K562 (cell line): ENCODE measurements around the gene MRAS. TPM values are rescaled to one million over a fixed set of nuclear protein-coding genes. Genes with fewer than 3 reads are reported as not detected.

Experiments
- ATAC-seq: fragments of 200-7000 bp; cut with Tn5 transposase; 3 replicates; pipeline ENCODE4 v1.9.1; 2020; ENCODE audit warnings: moderate library complexity
- BruUV-seq: library from RNA; stranded (reverse); fragments of 400-500 nt; replicated peaks from 2 replicates; lab custom pipeline; 2021; lab: Mats Ljungman, UMichigan
- CTCF ChIA-PET: fragments of 300-600 bp; formaldehyde crosslinking; extraction: SDS; loops from one replicate; lab custom pipeline; 2021; ENCODE audit warnings: low intra/inter-chr PET ratio; lab: Yijun Ruan, JAX
- POLR2A ChIA-PET: fragments of 300-600, 350-650 bp; sonication (Branson Sonifier 250); formaldehyde crosslinking; extraction: SDS; loops from one replicate; lab custom pipeline; 2021; ENCODE audit warnings: antibody characterized with exemption, inconsistent platforms; lab: Yijun Ruan, JAX
- DNase-seq, 4 experiments: peaks; one replicate each; pipeline versions ENCODE4 v3.0.0 to v3.0.0-alpha.2; 2011 to 2018; ENCODE audit warnings: low spot score in 3 of 4, mixed read lengths in 3 of 4; ENCODE audit errors: extremely low read depth in 1 of 4
- FAIRE-seq: peaks from 2 replicates; lab custom pipeline; 2011; peaks lifted over from hg19 to GRCh38; lab: Jason Lieb, UNC
- H2AFZ ChIP-seq: 2 replicates; pipeline ENCODE4 v1.6.0; 2011; ENCODE audit warnings: low read depth, low read length, control low read depth, inconsistent platforms
- H3K27ac ChIP-seq: fragments of 200-600 bp; 3 replicates; pipeline ENCODE4 v1.8.0; 2011; ENCODE audit warnings: low read depth, mild to moderate bottlenecking, control low read depth, inconsistent platforms, low read length, moderate library complexity, mixed read lengths; ENCODE audit errors: extremely low read depth
- H3K27me3 ChIP-seq, 2 experiments: fragments of 300-600 bp in 1 of 2; 2 replicates in 1 of 2; 3 replicates in 1 of 2; pipeline versions ENCODE4 v1.6.0 to v1.8.0; 2011; ENCODE audit warnings: inconsistent platforms in 2 of 2, low read length in 2 of 2, mild to moderate bottlenecking in 1 of 2, mixed read lengths in 1 of 2, moderate library complexity in 1 of 2; ENCODE audit not compliant: control insufficient read depth in 2 of 2, insufficient read depth in 2 of 2
- H3K36me3 ChIP-seq: fragments of 300-600 bp; 3 replicates; pipeline ENCODE4 v1.8.0; 2011; ENCODE audit warnings: mild to moderate bottlenecking, low read length, inconsistent platforms; ENCODE audit not compliant: control insufficient read depth, insufficient read depth
- H3K4me1 ChIP-seq, 2 experiments: fragments of 200-600 bp in 1 of 2; replicated peaks in 1 of 2; 2 replicates in 1 of 2; 3 replicates in 1 of 2; pipeline versions ENCODE4 v1.5.1 to v1.8.0; 2011; ENCODE audit warnings: inconsistent platforms in 2 of 2, low read length in 2 of 2, mild to moderate bottlenecking in 1 of 2, mixed read lengths in 1 of 2, moderate library complexity in 1 of 2; ENCODE audit not compliant: control insufficient read depth in 2 of 2, insufficient read depth in 2 of 2
- H3K4me2 ChIP-seq: 2 replicates; pipeline ENCODE4 v1.6.1; 2011; ENCODE audit warnings: low read length, control low read depth, inconsistent platforms, mixed read lengths; ENCODE audit not compliant: insufficient read depth
- H3K4me3 ChIP-seq: fragments of 200-600 bp; sonication (generic), shearing (Covaris generic); 2 replicates; pipeline ENCODE4 v1.5.1; 2016; ENCODE audit warnings: control low read depth, inconsistent platforms
- H3K79me2 ChIP-seq: fragments of 200-600 bp; 3 replicates; pipeline ENCODE4 v1.8.0; 2011; ENCODE audit warnings: low read length, inconsistent platforms; ENCODE audit not compliant: control insufficient read depth, insufficient read depth
- H3K9ac ChIP-seq, 2 experiments: 2 replicates each; pipeline versions ENCODE4 v1.6.0 to v1.6.1; 2011; ENCODE audit warnings: low read depth in 2 of 2, low read length in 2 of 2, control low read depth in 1 of 2, inconsistent platforms in 1 of 2, mild to moderate bottlenecking in 1 of 2, mixed read lengths in 1 of 2; ENCODE audit not compliant: insufficient read depth in 1 of 2
- H3K9me1 ChIP-seq: one replicate; pipeline ENCODE4 v1.6.0; 2011; ENCODE audit warnings: inconsistent platforms, mild to moderate bottlenecking, low read length, moderate library complexity; ENCODE audit not compliant: control insufficient read depth, insufficient read depth
- H3K9me3 ChIP-seq: replicated peaks from 2 replicates; pipeline ENCODE4 v1.5.1; 2011; ENCODE audit warnings: low read depth, low read length, inconsistent platforms; ENCODE audit not compliant: control insufficient read depth, insufficient read depth
- H4K20me1 ChIP-seq: replicated peaks from 2 replicates; pipeline ENCODE4 v1.6.1; 2011; ENCODE audit warnings: low read length, inconsistent platforms, mixed read lengths; ENCODE audit not compliant: control insufficient read depth, insufficient read depth
- ATF3 ChIP-seq, 2 experiments: fragments of 450-650 bp in 1 of 2; sonication (generic) in 1 of 2; formaldehyde crosslinking in 1 of 2; IDR thresholded peaks in 1 of 2; conservative IDR thresholded peaks in 1 of 2; 2 replicates each; pipeline versions ENCODE4 v1.6.1 to v1.8.1; 2016 to 2023; ENCODE audit warnings: mild to moderate bottlenecking in 2 of 2, moderate library complexity in 2 of 2, inconsistent platforms in 1 of 2, missing genetic modification reagents in 1 of 2
- BCL6 ChIP-seq: fragments of 250-450 bp; sonication (Bioruptor Pico); IDR thresholded peaks from 2 replicates; pipeline ENCODE4 v1.4.0; 2020
- CTCF ChIP-seq, 3 experiments: IDR thresholded peaks in 2 of 3; conservative IDR thresholded peaks in 1 of 3; 2 replicates each; pipeline ENCODE4 v1.5.1; 2011 to 2012; ENCODE audit warnings: low read length in 3 of 3, mild to moderate bottlenecking in 3 of 3, control low read depth in 2 of 3, improper control_type of control experiment in 1 of 3, inconsistent platforms in 1 of 3, low read depth in 1 of 3, mixed read lengths in 1 of 3, moderate library complexity in 1 of 3; ENCODE audit not compliant: insufficient read depth in 2 of 3
- FOSL1 ChIP-seq: fragments of 200-800 bp; sonication (Bioruptor generic); conservative IDR thresholded peaks from 2 replicates; pipeline ENCODE4 v1.6.1; 2016; ENCODE audit warnings: missing genetic modification characterization, missing compliant biosample characterization
- JUND ChIP-seq, 2 experiments: IDR thresholded peaks; 2 replicates in 1 of 2; 3 replicates in 1 of 2; pipeline ENCODE4 v1.6.1; 2011; ENCODE audit warnings: borderline replicate concordance in 2 of 2, low read depth in 2 of 2, low read length in 2 of 2, improper control_type of control experiment in 1 of 2, missing biosample characterization in 1 of 2, missing genetic modification characterization in 1 of 2, missing genetic modification reagents in 1 of 2
- NFE2 ChIP-seq: IDR thresholded peaks from 2 replicates; pipeline ENCODE4 v1.6.1; 2014; ENCODE audit warnings: antibody characterized with exemption, low read depth
- SMARCA5 ChIP-seq: fragments of 450-650 bp; IDR thresholded peaks from 2 replicates; pipeline ENCODE4 v1.6.1; 2016
- SPI1 ChIP-seq: IDR thresholded peaks from 2 replicates; pipeline ENCODE4 v1.6.1; 2011; ENCODE audit warnings: low read depth, low read length, control low read depth, borderline replicate concordance
- TAF1 ChIP-seq: IDR thresholded peaks from 2 replicates; pipeline ENCODE4 v1.6.1; 2011; ENCODE audit warnings: mild to moderate bottlenecking, low read length, moderate library complexity; ENCODE audit not compliant: insufficient read depth, control insufficient read depth, severe bottlenecking; ENCODE audit errors: extremely low read depth
- ZNF398 ChIP-seq: fragments of 250-450 bp; sonication (Bioruptor Pico); IDR thresholded peaks from 2 replicates; pipeline ENCODE4 v1.8.0; 2021; ENCODE audit warnings: moderate library complexity, mild to moderate bottlenecking, inconsistent platforms
- ZNF695 ChIP-seq: fragments of 450-650 bp; formaldehyde crosslinking; IDR thresholded peaks from 2 replicates; pipeline ENCODE4 v1.4.0; 2020; ENCODE audit warnings: mild to moderate bottlenecking, moderate library complexity
- ZSCAN29 ChIP-seq: fragments of 450-650 bp; IDR thresholded peaks from 2 replicates; pipeline ENCODE4 v1.6.1; 2017
- WGBS: fragments of 100-300 bp; shearing (Covaris generic); methylation state at CpG from one replicate; pipeline ENCODE4 v1.1.6; 2016; ENCODE audit warnings: low coverage, mixed read lengths; ENCODE audit not compliant: insufficient coverage; ENCODE audit errors: missing lambda C conversion rate; 5-methylcytosine and 5-hydroxymethylcytosine counted together
- in situ Hi-C: fragments of 300-500 bp; cut with MboI; formaldehyde crosslinking; loops from 4 replicates; pipeline ENCODE4 v1.15.0; 2018; ENCODE audit warnings: inconsistent platforms, mixed read lengths
- intact Hi-C: fragments of 100-400 bp; cut with micrococcal nuclease; formaldehyde crosslinking; loops from 2 replicates; pipeline ENCODE4 v1.14.2; 2022
- polyA plus RNA-seq, 8 experiments: library from polyadenylated mRNA; depleted of rRNA in 4 of 8; stranded (reverse) in 5 of 8; unstranded in 3 of 8; fragments of >200 nt; fragmentation: Nextera tagmentation in 2 of 8; fragmentation: Illumina TruSeq in 1 of 8; extraction: Ambion mirVana in 2 of 8; extraction: Trizol in 1 of 8; gene quantifications; 2 replicates each; pipeline versions ENCODE4 v1.2.1 to v1.2.3, GENCODE V29; 2011 to 2014; ENCODE audit warnings: inconsistent platforms in 1 of 8, missing spikeins in 1 of 8
- total RNA-seq, 7 experiments: library from RNA; depleted of rRNA in 6 of 7; stranded (reverse); fragments of >200 nt in 6 of 7; fragmentation: Illumina TruSeq in 2 of 7; extraction: Trizol in 2 of 7; gene quantifications; 2 replicates each; pipeline versions ENCODE4 v1.2.1 to v1.2.3, GENCODE V29; 2011 to 2021; ENCODE audit warnings: low replicate concordance in 1 of 7

MRAS gene
- total and polyA plus RNA-seq, 9 of the 15 experiments (the other 6 are each of a cell fraction or from before 2014, with no cell fraction given): 1.5 to 10.0 (median 5.0) TPM

- CTCF ChIA-PET: no interaction called here
- peak; percentile 61 for ATAC-seq
- WGBS: 47% methylated on average over 8 of the region's 9 CpGs
- no peak overlapping the region for H3K4me3 ChIP-seq
- no peaks in the 10 kb centered on the region for H3K9me1 ChIP-seq
- H3K27ac ChIP-seq: no peak overlapping the region
- TF ChIP-seq ZNF695 (no peak), NFE2 (0 out of 2 replicates have a peak, but pooled peaks have one; percentile 12), CTCF (IDR thresholded peaks at IDR 0.05 in 2 of 3, conservative IDR thresholded peaks at IDR 0.05 in 1 of 3; ENCODE audit: insufficient read depth in 2 of 3, low read depth in 1 of 3, low read length in 3 of 3) (0 out of 6 replicates have a peak, but pooled peaks of 1 of the 3 experiments have one; percentile 19), ZNF398 (CRISPR knock-in tag) (no peak), SPI1 (0 out of 2 replicates have a peak, but pooled peaks have one; percentile 17), FOSL1 (tag) (peak; percentile 76), SMARCA5 (no peak), ATF3 (IDR thresholded peaks at IDR 0.05) (peak; percentile 37), ATF3 (CRISPR knock-in tag; conservative IDR thresholded peaks at IDR 0.05) (no peak), ZSCAN29 (no peak), JUND (IDR thresholded peaks at IDR 0.05; ENCODE audit: borderline replicate concordance, low read depth, low read length) (peak; percentile 19; the same call in 1 of the 2 replicates), JUND (tag; IDR thresholded peaks at IDR 0.05; ENCODE audit: borderline replicate concordance, low read depth, low read length) (no peak), TAF1 (no peak), BCL6 (CRISPR knock-in tag) (no peak)
- TF ChIP-seq, all 486 proteins: peak for 6
- POLR2A ChIA-PET: no interaction called here
- in situ Hi-C loops (no loop called here), intact Hi-C loops (no loop called here)
- Histone ChIP-seq H4K20me1 (no peaks in the 10 kb centered on the region), H3K4me1 (peaks cover 5 to 12% of the 10 kb centered on the region in 2 experiments; a peak in 3 of 5 replicates), H3K36me3 (no peaks in the 10 kb centered on the region), H3K4me2 (no peak overlapping the region), H3K79me2 (no peaks in the 10 kb centered on the region), H3K9me3 (no peaks in the 10 kb centered on the region), H2AFZ (no peak overlapping the region), H3K27me3 (no peaks in the 10 kb centered on the region), H3K9ac (no peak overlapping the region)
- FAIRE-seq (no peak), DNase-seq (peak in 1 of 4 experiments; percentile 21)
- no TSS peak for BruUV-seq
Observed at GRCh38 chr3:138412821-138413551, 64.6 kb downstream of the MRAS start.
